HepG2 (cell line): ENCODE data around the gene DSCAML1. TPM values are rescaled to one million over a fixed set of nuclear protein-coding genes. Genes with fewer than 3 reads are reported as not detected.

Experiments used
- AGO2 ChIP-seq: fragments of 200-400 bp; formaldehyde crosslinking; optimal IDR thresholded peaks from 2 replicates; pipeline ENCODE3; 2017; ENCODE audit warnings: mild to moderate bottlenecking, low read depth, low read length, moderate library complexity
- ERF ChIP-seq: IDR thresholded peaks from 2 replicates; pipeline ENCODE4 v1.6.1; 2018; ENCODE audit warnings: missing biosample characterization, missing genetic modification reagents
- FOXP4 ChIP-seq: sonication (generic); formaldehyde crosslinking; IDR thresholded peaks from 2 replicates; pipeline ENCODE4 v1.4.0; 2020; ENCODE audit warnings: missing genetic modification reagents
- GTF2F1 ChIP-seq: fragments of 150-350 bp; IDR thresholded peaks from 2 replicates; pipeline ENCODE4 v1.6.1; 2014; ENCODE audit warnings: low read length
- JDP2 ChIP-seq: sonication (generic); formaldehyde crosslinking; IDR thresholded peaks from 2 replicates; pipeline ENCODE4 v1.8.1; 2022; ENCODE audit warnings: missing genetic modification reagents, borderline replicate concordance
- KIAA2018 ChIP-seq: sonication (generic); formaldehyde crosslinking; IDR thresholded peaks from 2 replicates; pipeline ENCODE4 v1.5.0; 2020; ENCODE audit warnings: mild to moderate bottlenecking, missing genetic modification reagents, borderline replicate concordance
- MBD4 ChIP-seq: IDR thresholded peaks from 2 replicates; pipeline ENCODE4 v1.6.1; 2012; ENCODE audit warnings: low read length, inconsistent platforms, borderline replicate concordance
- PHF21A ChIP-seq: sonication (generic); formaldehyde crosslinking; IDR thresholded peaks from 2 replicates; pipeline ENCODE4 v1.5.0; 2020; ENCODE audit warnings: mild to moderate bottlenecking, missing genetic modification reagents
- POLR2G ChIP-seq: fragments of 200-400 bp; formaldehyde crosslinking; IDR thresholded peaks from 2 replicates; pipeline ENCODE4 v1.6.1; 2018; ENCODE audit warnings: mild to moderate bottlenecking, low read depth, low read length, moderate library complexity
- SOX5 ChIP-seq: IDR thresholded peaks from 2 replicates; pipeline ENCODE4 v1.6.1; 2016; ENCODE audit warnings: borderline replicate concordance
- ZKSCAN8 ChIP-seq: IDR thresholded peaks from 2 replicates; pipeline ENCODE4 v1.6.1; 2016; ENCODE audit warnings: borderline replicate concordance, missing genetic modification reagents, missing compliant biosample characterization
- ZNF207 ChIP-seq: fragments of 450-650 bp; IDR thresholded peaks from 2 replicates; pipeline ENCODE4 v1.6.1; 2016; ENCODE audit warnings: antibody characterized with exemption, borderline replicate concordance
- ZNF235 ChIP-seq: sonication (generic); formaldehyde crosslinking; IDR thresholded peaks from 2 replicates; pipeline ENCODE4 v1.8.1; 2023; ENCODE audit warnings: mild to moderate bottlenecking, missing genetic modification reagents, borderline replicate concordance
- ZNF772 ChIP-seq: sonication (generic); formaldehyde crosslinking; IDR thresholded peaks from 2 replicates; pipeline ENCODE4 v1.5.0; 2020; ENCODE audit warnings: mild to moderate bottlenecking, missing genetic modification reagents
- polyA plus RNA-seq, 8 experiments: library from polyadenylated mRNA; depleted of rRNA in 3 of 8; stranded (reverse) in 7 of 8; unstranded in 1 of 8; fragments of >200 nt; fragmentation: Illumina TruSeq in 4 of 8; extraction: Trizol in 4 of 8; gene quantifications; 2 replicates each; pipeline versions ENCODE4 v1.2.1 to v1.2.3, GENCODE V29; 2011 to 2016; ENCODE audit warnings: low read depth in 4 of 8, missing spikeins in 1 of 8, mixed read lengths in 1 of 8; ENCODE audit not compliant: insufficient read depth in 1 of 8
- total RNA-seq, 5 experiments: library from RNA; depleted of rRNA; stranded (reverse); fragments of >200 nt; fragmentation: Illumina TruSeq; extraction: Trizol; gene quantifications; 2 replicates each; pipeline ENCODE4 v1.2.3, GENCODE V29; 2016; ENCODE audit warnings: low read depth in 1 of 5
- TF ChIP-seq, protein P1 (sequence below): IDR thresholded peaks from 2 replicates; pipeline ENCODE4 v1.6.1; 2016; ENCODE audit warnings: low read depth, borderline replicate concordance
- TF ChIP-seq, protein P2 (sequence below): IDR thresholded peaks from 2 replicates; pipeline ENCODE4 v1.6.1; 2012; ENCODE audit warnings: low read length, improper control_type of control experiment

DSCAML1 gene
- total and polyA plus RNA-seq, 2 of the 13 experiments (the other 11 are each of a cell fraction or from before 2014, with no cell fraction given): 0.29 to 0.40 TPM

DNA sequence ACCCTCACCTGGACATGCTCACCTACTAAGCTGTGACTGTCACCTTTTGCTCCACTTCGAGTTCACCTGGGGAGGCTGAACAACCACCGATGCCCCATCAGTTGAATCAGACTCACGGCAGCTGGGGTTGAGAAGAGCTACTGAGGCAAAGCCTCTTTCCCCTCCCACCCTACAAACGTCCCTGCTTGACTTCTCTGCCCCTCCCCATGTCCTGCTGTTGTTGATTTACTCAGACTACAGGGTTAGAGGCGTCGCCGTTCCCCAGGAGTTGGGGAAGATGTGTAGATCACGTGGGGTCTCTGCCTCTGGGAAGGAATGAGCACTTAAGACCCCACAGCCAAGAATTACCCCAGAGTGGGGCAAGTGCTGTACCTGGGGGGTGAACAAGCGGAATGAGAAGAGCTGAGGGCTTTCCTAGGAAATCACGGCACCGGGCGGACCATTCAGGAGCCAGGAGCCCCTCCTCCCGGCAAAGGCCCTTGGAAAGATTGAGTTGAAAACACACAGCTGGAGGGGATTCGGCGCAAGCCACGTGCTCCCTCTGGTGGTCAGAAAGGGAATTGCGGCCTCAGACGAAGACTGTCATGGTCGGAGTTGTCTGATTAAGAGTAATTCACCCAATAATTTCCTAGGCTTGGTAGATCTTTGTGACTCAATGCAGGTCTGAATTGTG is 20.5 kb upstream of the DSCAML1 start (continued):
- TF ChIP-seq ZNF235 (CRISPR knock-in tag) (no peak), POLR2G (peak; percentile 52), PHF21A (CRISPR knock-in tag) (peak; percentile 40; the same call in 1 of the 2 replicates), FOXP4 (CRISPR knock-in tag) (no peak), AGO2 (peak; percentile 18), GTF2F1 (no peak), ZNF207 (no peak), ERF (0 out of 2 replicates have a peak, but pooled peaks have one; percentile 26), ZKSCAN8 (CRISPR knock-in tag) (no peak), SOX5 (0 out of 2 replicates have a peak, but pooled peaks have one; percentile 10), ZNF772 (CRISPR knock-in tag) (0 out of 2 replicates have a peak, but pooled peaks have one; percentile 44), JDP2 (CRISPR knock-in tag) (no peak), MBD4 (no peak), KIAA2018 (CRISPR knock-in tag) (no peak)
- TF ChIP-seq, protein P1, sequence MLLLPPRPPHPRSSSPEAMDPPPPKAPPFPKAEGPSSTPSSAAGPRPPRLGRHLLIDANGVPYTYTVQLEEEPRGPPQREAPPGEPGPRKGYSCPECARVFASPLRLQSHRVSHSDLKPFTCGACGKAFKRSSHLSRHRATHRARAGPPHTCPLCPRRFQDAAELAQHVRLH (CRISPR knock-in tag): peak; percentile 25; the same call in 1 of the 2 replicates
- TF ChIP-seq, protein P2, sequence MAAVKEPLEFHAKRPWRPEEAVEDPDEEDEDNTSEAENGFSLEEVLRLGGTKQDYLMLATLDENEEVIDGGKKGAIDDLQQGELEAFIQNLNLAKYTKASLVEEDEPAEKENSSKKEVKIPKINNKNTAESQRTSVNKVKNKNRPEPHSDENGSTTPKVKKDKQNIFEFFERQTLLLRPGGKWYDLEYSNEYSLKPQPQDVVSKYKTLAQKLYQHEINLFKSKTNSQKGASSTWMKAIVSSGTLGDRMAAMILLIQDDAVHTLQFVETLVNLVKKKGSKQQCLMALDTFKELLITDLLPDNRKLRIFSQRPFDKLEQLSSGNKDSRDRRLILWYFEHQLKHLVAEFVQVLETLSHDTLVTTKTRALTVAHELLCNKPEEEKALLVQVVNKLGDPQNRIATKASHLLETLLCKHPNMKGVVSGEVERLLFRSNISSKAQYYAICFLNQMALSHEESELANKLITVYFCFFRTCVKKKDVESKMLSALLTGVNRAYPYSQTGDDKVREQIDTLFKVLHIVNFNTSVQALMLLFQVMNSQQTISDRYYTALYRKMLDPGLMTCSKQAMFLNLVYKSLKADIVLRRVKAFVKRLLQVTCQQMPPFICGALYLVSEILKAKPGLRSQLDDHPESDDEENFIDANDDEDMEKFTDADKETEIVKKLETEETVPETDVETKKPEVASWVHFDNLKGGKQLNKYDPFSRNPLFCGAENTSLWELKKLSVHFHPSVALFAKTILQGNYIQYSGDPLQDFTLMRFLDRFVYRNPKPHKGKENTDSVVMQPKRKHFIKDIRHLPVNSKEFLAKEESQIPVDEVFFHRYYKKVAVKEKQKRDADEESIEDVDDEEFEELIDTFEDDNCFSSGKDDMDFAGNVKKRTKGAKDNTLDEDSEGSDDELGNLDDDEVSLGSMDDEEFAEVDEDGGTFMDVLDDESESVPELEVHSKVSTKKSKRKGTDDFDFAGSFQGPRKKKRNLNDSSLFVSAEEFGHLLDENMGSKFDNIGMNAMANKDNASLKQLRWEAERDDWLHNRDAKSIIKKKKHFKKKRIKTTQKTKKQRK: no peak
